ENCODE results near the gene POLR1A.

DNA sequence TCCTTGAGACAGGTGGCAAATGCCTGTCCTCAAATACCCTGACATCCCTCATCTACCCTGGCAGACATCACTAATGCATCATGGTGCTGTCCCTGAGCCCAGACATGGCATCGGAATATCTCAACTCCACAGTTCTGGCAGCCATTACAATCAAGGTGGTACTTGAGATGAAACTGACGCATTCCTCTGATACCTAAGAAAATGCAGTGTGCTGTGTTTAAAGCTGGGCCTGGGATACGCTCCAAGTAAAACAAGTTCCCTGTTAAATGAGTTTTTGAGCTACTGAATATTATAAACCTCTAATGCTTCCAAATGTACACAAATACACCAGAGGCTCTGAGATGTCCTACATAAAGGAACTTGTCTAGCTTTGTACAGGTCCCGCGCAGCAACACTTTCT is 29.8 kb downstream of the POLR1A start:
- TF ChIP-seq, protein P1, sequence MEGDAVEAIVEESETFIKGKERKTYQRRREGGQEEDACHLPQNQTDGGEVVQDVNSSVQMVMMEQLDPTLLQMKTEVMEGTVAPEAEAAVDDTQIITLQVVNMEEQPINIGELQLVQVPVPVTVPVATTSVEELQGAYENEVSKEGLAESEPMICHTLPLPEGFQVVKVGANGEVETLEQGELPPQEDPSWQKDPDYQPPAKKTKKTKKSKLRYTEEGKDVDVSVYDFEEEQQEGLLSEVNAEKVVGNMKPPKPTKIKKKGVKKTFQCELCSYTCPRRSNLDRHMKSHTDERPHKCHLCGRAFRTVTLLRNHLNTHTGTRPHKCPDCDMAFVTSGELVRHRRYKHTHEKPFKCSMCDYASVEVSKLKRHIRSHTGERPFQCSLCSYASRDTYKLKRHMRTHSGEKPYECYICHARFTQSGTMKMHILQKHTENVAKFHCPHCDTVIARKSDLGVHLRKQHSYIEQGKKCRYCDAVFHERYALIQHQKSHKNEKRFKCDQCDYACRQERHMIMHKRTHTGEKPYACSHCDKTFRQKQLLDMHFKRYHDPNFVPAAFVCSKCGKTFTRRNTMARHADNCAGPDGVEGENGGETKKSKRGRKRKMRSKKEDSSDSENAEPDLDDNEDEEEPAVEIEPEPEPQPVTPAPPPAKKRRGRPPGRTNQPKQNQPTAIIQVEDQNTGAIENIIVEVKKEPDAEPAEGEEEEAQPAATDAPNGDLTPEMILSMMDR (IDR thresholded peaks at IDR 0.05; ENCODE audit: control extremely low read depth in 1 of 3, insufficient read depth in 1 of 3, low read depth in 1 of 3, low read length in 3 of 3): no peak
- TF ChIP-seq TCF12 (IDR thresholded peaks at IDR 0.05; ENCODE audit: low read depth, low read length) (no peak), POLR2A (IDR thresholded peaks at IDR 0.05; ENCODE audit: control extremely low read depth in 1 of 2, low read depth in 2 of 2, low read length in 2 of 2) (no peak), TBP (IDR thresholded peaks at IDR 0.05; ENCODE audit: low read depth, low read length) (no peak), SAP30 (IDR thresholded peaks at IDR 0.05; ENCODE audit: insufficient read depth, insufficient replicate concordance, low read length) (no peak), SIN3A (conservative IDR thresholded peaks at IDR 0.05 in 1 of 2, IDR thresholded peaks at IDR 0.05 in 1 of 2; ENCODE audit: low read depth in 1 of 2, low read length in 2 of 2) (no peak), KDM1A (IDR thresholded peaks at IDR 0.05; ENCODE audit: borderline replicate concordance, low read length) (no peak), CEBPB (IDR thresholded peaks at IDR 0.05; ENCODE audit: low read depth, low read length) (no peak), RAD21 (IDR thresholded peaks at IDR 0.05 in 1 of 2, conservative IDR thresholded peaks at IDR 0.05 in 1 of 2; ENCODE audit: low read depth in 2 of 2, low read length in 2 of 2) (no peak)
- TF ChIP-seq, protein P2, sequence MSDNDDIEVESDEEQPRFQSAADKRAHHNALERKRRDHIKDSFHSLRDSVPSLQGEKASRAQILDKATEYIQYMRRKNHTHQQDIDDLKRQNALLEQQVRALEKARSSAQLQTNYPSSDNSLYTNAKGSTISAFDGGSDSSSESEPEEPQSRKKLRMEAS (IDR thresholded peaks at IDR 0.05): no peak

Measured in H1 (cell line).